HepG2 (cell line): ENCODE data around the gene RMI2. TPM values are rescaled to one million over a fixed set of nuclear protein-coding genes. Genes with fewer than 3 reads are reported as not detected.

Source experiments
- EZH2 ChIP-seq: conservative IDR thresholded peaks from 2 replicates; pipeline ENCODE4 v1.6.1; 2012; ENCODE audit warnings: mild to moderate bottlenecking, low read depth, low read length, moderate library complexity
- FOXC1 ChIP-seq: sonication (generic); formaldehyde crosslinking; IDR thresholded peaks from 2 replicates; pipeline ENCODE4 v1.8.0; 2022; ENCODE audit warnings: mild to moderate bottlenecking, missing genetic modification reagents, borderline replicate concordance
- HOXA7 ChIP-seq: sonication (generic); formaldehyde crosslinking; IDR thresholded peaks from 2 replicates; pipeline ENCODE4 v1.8.1; 2022; ENCODE audit warnings: mild to moderate bottlenecking, missing genetic modification reagents, moderate library complexity
- JUND ChIP-seq: sonication (generic); formaldehyde crosslinking; IDR thresholded peaks from 2 replicates; pipeline ENCODE4 v1.8.0; 2022; ENCODE audit warnings: mild to moderate bottlenecking, missing genetic modification reagents
- MBD4 ChIP-seq: IDR thresholded peaks from 2 replicates; pipeline ENCODE4 v1.6.1; 2012; ENCODE audit warnings: low read length, inconsistent platforms, borderline replicate concordance
- SMAD9 ChIP-seq: sonication (generic); formaldehyde crosslinking; IDR thresholded peaks from 2 replicates; pipeline ENCODE4 v1.5.1; 2020; ENCODE audit warnings: mild to moderate bottlenecking, missing genetic modification reagents
- SRF ChIP-seq: IDR thresholded peaks from 2 replicates; pipeline ENCODE4 v1.6.1; 2011; ENCODE audit warnings: mild to moderate bottlenecking, low read depth, low read length, moderate library complexity
- THYN1 ChIP-seq: sonication (generic); formaldehyde crosslinking; IDR thresholded peaks from 2 replicates; pipeline ENCODE4 v1.8.1; 2023; ENCODE audit warnings: low read depth, mild to moderate bottlenecking, moderate library complexity, missing genetic modification reagents, borderline replicate concordance
- ZNF619 ChIP-seq: sonication (generic); formaldehyde crosslinking; IDR thresholded peaks from 2 replicates; pipeline ENCODE4 v1.4.0; 2020; ENCODE audit warnings: mild to moderate bottlenecking, missing genetic modification reagents
- polyA plus RNA-seq, 8 experiments: library from polyadenylated mRNA; depleted of rRNA in 3 of 8; stranded (reverse) in 7 of 8; unstranded in 1 of 8; fragments of >200 nt; fragmentation: Illumina TruSeq in 4 of 8; extraction: Trizol in 4 of 8; gene quantifications; 2 replicates each; pipeline versions ENCODE4 v1.2.1 to v1.2.3, GENCODE V29; 2011 to 2016; ENCODE audit warnings: low read depth in 4 of 8, missing spikeins in 1 of 8, mixed read lengths in 1 of 8; ENCODE audit not compliant: insufficient read depth in 1 of 8
- total RNA-seq, 5 experiments: library from RNA; depleted of rRNA; stranded (reverse); fragments of >200 nt; fragmentation: Illumina TruSeq; extraction: Trizol; gene quantifications; 2 replicates each; pipeline ENCODE4 v1.2.3, GENCODE V29; 2016; ENCODE audit warnings: low read depth in 1 of 5
- TF ChIP-seq, protein P1 (sequence below): sonication (generic); formaldehyde crosslinking; IDR thresholded peaks from 2 replicates; pipeline ENCODE4 v1.4.0; 2020; ENCODE audit warnings: missing genetic modification reagents
- TF ChIP-seq, protein P2 (sequence below): sonication (generic); formaldehyde crosslinking; IDR thresholded peaks from 2 replicates; pipeline ENCODE4 v1.9.0; 2021; ENCODE audit warnings: missing genetic modification reagents, borderline replicate concordance
- TF ChIP-seq, protein P3 (sequence below): sonication (generic); formaldehyde crosslinking; IDR thresholded peaks from 2 replicates; pipeline ENCODE4 v1.9.0; 2021; ENCODE audit warnings: mild to moderate bottlenecking, missing genetic modification reagents
- TF ChIP-seq, protein P4 (sequence below): sonication (generic); formaldehyde crosslinking; conservative IDR thresholded peaks from 2 replicates; pipeline ENCODE4 v1.4.0; 2020; ENCODE audit warnings: missing genetic modification reagents
- TF ChIP-seq, protein P5 (sequence below): sonication (generic); formaldehyde crosslinking; IDR thresholded peaks from 2 replicates; pipeline ENCODE4 v1.8.1; 2023; ENCODE audit warnings: mild to moderate bottlenecking, missing genetic modification reagents

RMI2 gene
- total and polyA plus RNA-seq, 2 of the 13 experiments (the other 11 are each of a cell fraction or from before 2014, with no cell fraction given): 24.5 to 55.7 TPM

DNA sequence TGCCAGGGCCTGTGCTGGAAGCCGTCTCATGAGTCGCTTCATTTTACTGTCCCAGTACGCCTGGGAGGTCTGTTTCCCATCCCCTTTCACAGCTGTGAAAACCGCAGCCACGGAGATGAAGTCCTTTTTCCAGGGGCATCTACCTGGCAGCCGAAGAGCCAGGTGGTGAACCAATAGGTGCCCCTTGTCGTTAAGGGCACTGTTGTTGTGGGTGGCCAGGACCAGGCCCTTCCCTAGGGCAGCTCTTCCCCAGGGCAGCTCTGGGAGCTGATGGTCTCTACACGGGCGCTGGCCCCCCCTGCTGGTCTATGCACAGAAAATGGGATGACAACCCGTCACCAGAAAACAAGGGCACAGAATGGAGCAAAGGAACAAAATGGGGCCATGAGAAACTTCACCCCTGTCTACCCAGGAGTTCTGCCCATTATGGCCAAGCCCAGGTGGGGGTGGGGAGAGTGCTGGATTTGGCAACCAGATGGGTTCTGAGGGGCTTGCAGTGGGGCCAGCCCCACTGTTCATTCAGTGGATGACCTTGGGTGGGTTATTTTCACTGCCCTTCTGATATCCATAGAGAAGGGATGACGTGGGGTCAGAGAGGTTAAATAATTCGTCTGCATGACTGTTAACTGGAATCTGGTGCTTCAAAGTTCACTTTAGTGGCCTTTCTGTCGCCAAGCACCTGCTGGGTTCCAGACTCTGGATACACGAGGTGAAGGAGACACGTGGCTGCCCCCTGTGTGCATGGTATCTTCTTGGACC lies 11.5 kb downstream of the RMI2 start (continued):
- TF ChIP-seq, protein P1, sequence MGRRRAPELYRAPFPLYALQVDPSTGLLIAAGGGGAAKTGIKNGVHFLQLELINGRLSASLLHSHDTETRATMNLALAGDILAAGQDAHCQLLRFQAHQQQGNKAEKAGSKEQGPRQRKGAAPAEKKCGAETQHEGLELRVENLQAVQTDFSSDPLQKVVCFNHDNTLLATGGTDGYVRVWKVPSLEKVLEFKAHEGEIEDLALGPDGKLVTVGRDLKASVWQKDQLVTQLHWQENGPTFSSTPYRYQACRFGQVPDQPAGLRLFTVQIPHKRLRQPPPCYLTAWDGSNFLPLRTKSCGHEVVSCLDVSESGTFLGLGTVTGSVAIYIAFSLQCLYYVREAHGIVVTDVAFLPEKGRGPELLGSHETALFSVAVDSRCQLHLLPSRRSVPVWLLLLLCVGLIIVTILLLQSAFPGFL (CRISPR knock-in tag): no peak
- no peak for TF ChIP-seq HOXA7 (CRISPR knock-in tag)
- TF ChIP-seq, protein P2, sequence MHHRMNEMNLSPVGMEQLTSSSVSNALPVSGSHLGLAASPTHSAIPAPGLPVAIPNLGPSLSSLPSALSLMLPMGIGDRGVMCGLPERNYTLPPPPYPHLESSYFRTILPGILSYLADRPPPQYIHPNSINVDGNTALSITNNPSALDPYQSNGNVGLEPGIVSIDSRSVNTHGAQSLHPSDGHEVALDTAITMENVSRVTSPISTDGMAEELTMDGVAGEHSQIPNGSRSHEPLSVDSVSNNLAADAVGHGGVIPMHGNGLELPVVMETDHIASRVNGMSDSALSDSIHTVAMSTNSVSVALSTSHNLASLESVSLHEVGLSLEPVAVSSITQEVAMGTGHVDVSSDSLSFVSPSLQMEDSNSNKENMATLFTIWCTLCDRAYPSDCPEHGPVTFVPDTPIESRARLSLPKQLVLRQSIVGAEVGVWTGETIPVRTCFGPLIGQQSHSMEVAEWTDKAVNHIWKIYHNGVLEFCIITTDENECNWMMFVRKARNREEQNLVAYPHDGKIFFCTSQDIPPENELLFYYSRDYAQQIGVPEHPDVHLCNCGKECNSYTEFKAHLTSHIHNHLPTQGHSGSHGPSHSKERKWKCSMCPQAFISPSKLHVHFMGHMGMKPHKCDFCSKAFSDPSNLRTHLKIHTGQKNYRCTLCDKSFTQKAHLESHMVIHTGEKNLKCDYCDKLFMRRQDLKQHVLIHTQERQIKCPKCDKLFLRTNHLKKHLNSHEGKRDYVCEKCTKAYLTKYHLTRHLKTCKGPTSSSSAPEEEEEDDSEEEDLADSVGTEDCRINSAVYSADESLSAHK (CRISPR knock-in tag): no peak
- TF ChIP-seq SMAD9 (CRISPR knock-in tag): no peak
- TF ChIP-seq, protein P3, sequence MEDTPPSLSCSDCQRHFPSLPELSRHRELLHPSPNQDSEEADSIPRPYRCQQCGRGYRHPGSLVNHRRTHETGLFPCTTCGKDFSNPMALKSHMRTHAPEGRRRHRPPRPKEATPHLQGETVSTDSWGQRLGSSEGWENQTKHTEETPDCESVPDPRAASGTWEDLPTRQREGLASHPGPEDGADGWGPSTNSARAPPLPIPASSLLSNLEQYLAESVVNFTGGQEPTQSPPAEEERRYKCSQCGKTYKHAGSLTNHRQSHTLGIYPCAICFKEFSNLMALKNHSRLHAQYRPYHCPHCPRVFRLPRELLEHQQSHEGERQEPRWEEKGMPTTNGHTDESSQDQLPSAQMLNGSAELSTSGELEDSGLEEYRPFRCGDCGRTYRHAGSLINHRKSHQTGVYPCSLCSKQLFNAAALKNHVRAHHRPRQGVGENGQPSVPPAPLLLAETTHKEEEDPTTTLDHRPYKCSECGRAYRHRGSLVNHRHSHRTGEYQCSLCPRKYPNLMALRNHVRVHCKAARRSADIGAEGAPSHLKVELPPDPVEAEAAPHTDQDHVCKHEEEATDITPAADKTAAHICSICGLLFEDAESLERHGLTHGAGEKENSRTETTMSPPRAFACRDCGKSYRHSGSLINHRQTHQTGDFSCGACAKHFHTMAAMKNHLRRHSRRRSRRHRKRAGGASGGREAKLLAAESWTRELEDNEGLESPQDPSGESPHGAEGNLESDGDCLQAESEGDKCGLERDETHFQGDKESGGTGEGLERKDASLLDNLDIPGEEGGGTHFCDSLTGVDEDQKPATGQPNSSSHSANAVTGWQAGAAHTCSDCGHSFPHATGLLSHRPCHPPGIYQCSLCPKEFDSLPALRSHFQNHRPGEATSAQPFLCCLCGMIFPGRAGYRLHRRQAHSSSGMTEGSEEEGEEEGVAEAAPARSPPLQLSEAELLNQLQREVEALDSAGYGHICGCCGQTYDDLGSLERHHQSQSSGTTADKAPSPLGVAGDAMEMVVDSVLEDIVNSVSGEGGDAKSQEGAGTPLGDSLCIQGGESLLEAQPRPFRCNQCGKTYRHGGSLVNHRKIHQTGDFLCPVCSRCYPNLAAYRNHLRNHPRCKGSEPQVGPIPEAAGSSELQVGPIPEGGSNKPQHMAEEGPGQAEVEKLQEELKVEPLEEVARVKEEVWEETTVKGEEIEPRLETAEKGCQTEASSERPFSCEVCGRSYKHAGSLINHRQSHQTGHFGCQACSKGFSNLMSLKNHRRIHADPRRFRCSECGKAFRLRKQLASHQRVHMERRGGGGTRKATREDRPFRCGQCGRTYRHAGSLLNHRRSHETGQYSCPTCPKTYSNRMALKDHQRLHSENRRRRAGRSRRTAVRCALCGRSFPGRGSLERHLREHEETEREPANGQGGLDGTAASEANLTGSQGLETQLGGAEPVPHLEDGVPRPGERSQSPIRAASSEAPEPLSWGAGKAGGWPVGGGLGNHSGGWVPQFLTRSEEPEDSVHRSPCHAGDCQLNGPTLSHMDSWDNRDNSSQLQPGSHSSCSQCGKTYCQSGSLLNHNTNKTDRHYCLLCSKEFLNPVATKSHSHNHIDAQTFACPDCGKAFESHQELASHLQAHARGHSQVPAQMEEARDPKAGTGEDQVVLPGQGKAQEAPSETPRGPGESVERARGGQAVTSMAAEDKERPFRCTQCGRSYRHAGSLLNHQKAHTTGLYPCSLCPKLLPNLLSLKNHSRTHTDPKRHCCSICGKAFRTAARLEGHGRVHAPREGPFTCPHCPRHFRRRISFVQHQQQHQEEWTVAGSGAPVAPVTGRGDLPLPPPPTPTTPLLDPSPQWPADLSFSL: no peak
- TF ChIP-seq THYN1: no peak
- TF ChIP-seq, protein P4, sequence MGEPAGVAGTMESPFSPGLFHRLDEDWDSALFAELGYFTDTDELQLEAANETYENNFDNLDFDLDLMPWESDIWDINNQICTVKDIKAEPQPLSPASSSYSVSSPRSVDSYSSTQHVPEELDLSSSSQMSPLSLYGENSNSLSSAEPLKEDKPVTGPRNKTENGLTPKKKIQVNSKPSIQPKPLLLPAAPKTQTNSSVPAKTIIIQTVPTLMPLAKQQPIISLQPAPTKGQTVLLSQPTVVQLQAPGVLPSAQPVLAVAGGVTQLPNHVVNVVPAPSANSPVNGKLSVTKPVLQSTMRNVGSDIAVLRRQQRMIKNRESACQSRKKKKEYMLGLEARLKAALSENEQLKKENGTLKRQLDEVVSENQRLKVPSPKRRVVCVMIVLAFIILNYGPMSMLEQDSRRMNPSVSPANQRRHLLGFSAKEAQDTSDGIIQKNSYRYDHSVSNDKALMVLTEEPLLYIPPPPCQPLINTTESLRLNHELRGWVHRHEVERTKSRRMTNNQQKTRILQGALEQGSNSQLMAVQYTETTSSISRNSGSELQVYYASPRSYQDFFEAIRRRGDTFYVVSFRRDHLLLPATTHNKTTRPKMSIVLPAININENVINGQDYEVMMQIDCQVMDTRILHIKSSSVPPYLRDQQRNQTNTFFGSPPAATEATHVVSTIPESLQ (CRISPR knock-in tag): no peak
- peak; percentile 67; the same call in 1 of the 2 replicates for TF ChIP-seq FOXC1 (CRISPR knock-in tag)
- no peak for TF ChIP-seq EZH2
- peak; percentile 46; the same call in 1 of the 2 replicates for TF ChIP-seq JUND (CRISPR knock-in tag)
- no peak for TF ChIP-seq SRF
- no peak for TF ChIP-seq MBD4
- no peak; the same call in 1 of the 2 replicates for TF ChIP-seq ZNF619
- TF ChIP-seq, protein P5, sequence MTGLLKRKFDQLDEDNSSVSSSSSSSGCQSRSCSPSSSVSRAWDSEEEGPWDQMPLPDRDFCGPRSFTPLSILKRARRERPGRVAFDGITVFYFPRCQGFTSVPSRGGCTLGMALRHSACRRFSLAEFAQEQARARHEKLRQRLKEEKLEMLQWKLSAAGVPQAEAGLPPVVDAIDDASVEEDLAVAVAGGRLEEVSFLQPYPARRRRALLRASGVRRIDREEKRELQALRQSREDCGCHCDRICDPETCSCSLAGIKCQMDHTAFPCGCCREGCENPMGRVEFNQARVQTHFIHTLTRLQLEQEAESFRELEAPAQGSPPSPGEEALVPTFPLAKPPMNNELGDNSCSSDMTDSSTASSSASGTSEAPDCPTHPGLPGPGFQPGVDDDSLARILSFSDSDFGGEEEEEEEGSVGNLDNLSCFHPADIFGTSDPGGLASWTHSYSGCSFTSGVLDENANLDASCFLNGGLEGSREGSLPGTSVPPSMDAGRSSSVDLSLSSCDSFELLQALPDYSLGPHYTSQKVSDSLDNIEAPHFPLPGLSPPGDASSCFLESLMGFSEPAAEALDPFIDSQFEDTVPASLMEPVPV (CRISPR knock-in tag): no peak
